NB4 (cell line): ENCODE results near the gene NDUFB10.

Experiments used
- DNase-seq: peaks from one replicate; pipeline ENCODE4 v3.0.0; 2010; ENCODE audit warnings: low read depth
- H3K4me3 ChIP-seq: one replicate; pipeline ENCODE4 v1.5.1; 2011; ENCODE audit warnings: mild to moderate bottlenecking, low read depth, low read length, moderate library complexity
- MYC ChIP-seq: IDR thresholded peaks from 2 replicates; pipeline ENCODE4 v1.6.1; 2011; ENCODE audit warnings: low read depth, low read length
- POLR2A ChIP-seq: IDR thresholded peaks from 2 replicates; pipeline ENCODE4 v1.6.1; 2011; ENCODE audit warnings: mild to moderate bottlenecking; ENCODE audit not compliant: insufficient read length; ENCODE audit errors: extremely low read depth
- TF ChIP-seq, protein P1 (sequence below): IDR thresholded peaks from 2 replicates; pipeline ENCODE4 v1.6.1; 2011; ENCODE audit warnings: low read depth, low read length
- TF ChIP-seq, protein P2 (sequence below): IDR thresholded peaks from one replicate; pipeline ENCODE4 v1.5.1; 2012; ENCODE audit warnings: low read depth, low read length

The NDUFB10 gene

DNA sequence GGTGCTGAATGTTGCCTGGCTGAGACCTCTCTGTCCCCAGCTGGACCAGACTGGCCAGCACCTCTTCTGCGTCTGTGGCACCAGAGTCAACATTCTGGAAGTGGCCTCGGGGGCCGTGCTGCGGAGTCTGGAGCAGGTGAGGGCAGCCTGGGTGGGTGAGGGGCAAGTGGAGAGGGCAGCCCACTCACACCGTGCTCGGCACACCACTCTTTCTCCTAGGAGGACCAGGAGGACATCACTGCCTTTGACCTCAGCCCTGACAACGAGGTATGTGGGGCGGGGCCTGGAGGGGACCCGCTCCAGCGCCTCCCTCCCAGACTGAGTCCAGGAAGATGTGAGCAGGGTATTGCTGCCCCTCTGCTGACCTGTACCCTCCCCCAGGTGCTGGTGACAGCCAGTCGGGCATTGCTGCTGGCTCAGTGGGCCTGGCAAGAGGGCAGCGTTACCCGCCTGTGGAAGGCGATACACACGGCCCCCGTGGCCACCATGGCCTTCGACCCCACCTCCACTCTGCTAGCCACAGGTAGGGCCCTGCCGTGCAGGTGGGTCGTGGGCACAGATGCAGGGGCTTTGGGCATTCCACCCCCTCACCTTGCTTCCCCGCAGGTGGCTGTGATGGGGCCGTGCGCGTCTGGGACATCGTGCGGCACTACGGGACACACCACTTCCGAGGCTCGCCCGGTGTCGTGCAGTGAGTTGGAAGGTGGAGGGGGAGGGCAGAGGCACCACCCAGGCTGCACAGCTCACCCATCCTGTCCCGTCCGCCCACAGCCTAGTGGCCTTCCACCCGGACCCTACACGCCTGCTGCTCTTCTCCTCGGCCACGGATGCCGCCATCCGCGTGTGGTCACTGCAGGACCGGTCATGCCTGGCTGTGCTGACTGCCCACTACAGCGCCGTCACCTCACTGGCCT is 15.1 kb downstream of the NDUFB10 start:
- no peak for DNase-seq
- H3K4me3 ChIP-seq = no peak overlapping the region
- TF ChIP-seq, protein P1, sequence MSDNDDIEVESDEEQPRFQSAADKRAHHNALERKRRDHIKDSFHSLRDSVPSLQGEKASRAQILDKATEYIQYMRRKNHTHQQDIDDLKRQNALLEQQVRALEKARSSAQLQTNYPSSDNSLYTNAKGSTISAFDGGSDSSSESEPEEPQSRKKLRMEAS = no peak
- TF ChIP-seq POLR2A (no peak), MYC (no peak)
- TF ChIP-seq, protein P2, sequence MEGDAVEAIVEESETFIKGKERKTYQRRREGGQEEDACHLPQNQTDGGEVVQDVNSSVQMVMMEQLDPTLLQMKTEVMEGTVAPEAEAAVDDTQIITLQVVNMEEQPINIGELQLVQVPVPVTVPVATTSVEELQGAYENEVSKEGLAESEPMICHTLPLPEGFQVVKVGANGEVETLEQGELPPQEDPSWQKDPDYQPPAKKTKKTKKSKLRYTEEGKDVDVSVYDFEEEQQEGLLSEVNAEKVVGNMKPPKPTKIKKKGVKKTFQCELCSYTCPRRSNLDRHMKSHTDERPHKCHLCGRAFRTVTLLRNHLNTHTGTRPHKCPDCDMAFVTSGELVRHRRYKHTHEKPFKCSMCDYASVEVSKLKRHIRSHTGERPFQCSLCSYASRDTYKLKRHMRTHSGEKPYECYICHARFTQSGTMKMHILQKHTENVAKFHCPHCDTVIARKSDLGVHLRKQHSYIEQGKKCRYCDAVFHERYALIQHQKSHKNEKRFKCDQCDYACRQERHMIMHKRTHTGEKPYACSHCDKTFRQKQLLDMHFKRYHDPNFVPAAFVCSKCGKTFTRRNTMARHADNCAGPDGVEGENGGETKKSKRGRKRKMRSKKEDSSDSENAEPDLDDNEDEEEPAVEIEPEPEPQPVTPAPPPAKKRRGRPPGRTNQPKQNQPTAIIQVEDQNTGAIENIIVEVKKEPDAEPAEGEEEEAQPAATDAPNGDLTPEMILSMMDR = no peak

DNA sequence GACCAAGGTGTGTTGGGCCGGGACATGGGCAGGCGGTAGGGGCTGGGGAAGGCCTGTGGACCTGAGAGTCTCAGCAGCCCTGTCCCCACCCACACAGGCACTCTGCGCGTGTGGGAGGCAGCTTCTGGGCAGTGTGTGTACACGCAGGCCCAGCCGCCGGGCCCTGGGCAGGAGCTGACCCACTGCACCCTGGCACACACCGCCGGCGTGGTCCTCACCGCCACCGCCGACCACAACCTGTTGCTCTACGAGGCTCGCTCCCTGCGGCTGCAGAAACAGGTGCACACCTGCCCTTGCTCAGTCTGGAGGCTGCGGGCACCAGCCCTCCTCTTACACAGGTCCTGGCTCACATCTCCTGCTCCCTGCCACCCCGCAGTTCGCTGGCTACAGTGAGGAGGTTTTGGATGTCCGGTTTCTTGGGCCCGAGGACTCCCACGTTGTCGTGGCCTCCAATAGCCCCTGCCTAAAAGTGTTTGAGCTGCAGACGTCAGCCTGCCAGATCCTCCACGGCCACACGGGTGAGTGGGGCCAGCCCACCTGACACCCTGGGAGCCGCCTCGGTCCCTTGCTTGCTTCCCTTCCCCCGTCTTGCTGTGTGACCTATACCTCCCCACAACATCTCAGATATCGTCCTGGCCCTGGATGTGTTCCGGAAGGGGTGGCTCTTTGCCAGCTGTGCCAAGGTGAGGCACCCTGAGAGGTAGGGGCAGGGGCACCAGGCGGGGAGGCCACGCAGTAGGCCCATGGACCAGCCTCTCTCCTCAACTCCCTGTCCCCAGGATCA is 16.3 kb downstream of the NDUFB10 start:
- TF ChIP-seq POLR2A (no peak), MYC (no peak)
- TF ChIP-seq, protein P1 = no peak
- TF ChIP-seq, protein P2 = no peak
- H3K4me3 ChIP-seq = no peak overlapping the region
- no peak for DNase-seq

DNA sequence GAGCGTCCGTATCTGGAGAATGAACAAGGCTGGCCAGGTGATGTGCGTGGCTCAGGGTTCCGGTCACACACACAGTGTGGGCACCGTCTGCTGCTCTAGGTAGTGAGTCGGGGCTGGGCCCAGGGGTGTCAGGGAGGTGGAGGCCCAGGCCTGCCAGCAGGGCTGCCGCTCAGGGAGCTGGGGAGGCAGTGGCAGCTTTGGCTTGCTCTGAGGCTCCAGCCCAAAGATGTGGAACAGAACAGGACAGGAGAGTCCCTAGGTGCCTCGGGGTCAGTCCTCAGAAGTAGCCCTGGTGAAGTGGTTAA is 16.8 kb downstream of the NDUFB10 start:
- TF ChIP-seq, protein P1 = no peak
- TF ChIP-seq MYC (no peak), POLR2A (no peak)
- TF ChIP-seq, protein P2 = no peak
- H3K4me3 ChIP-seq = no peak overlapping the region
- no peak for DNase-seq

DNA sequence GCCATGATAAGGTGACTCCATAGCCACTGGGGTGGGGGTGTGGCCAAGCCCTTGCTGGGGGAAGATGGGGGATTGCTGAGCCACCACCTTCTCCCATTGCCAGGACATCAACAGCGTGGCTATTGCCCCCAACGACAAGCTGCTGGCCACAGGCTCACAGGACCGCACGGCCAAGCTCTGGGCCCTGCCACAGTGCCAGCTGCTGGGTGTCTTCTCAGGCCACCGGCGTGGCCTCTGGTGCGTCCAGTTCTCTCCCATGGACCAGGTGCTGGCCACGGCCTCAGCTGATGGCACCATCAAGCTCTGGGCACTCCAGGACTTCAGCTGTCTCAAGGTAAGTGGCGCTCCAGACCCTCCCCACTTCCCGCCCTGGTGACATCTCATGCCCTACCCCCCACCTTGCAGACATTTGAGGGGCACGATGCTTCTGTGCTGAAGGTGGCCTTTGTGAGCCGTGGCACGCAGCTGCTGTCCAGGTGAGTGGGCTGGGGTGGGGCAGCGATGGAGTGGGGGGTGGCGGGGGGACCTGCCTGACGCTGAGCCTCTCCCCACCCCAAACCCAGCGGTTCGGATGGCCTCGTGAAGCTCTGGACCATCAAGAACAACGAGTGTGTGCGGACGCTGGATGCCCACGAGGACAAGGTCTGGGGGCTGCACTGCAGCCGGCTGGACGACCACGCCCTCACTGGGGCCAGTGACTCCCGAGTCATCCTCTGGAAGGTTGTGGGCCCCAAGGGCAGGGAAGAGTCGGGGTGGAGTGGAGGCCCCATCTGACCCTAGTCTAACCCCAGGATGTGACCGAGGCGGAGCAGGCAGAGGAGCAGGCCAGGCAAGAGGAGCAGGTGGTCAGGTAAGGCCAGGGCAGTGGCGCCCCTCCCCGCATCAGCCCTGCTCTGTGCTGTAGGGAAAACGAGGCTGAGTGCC is 17.9 kb downstream of the NDUFB10 start:
- no peak overlapping the region for H3K4me3 ChIP-seq
- DNase-seq = no peak
- TF ChIP-seq MYC (no peak), POLR2A (no peak)
- TF ChIP-seq, protein P2 = no peak
- TF ChIP-seq, protein P1 = no peak

DNA sequence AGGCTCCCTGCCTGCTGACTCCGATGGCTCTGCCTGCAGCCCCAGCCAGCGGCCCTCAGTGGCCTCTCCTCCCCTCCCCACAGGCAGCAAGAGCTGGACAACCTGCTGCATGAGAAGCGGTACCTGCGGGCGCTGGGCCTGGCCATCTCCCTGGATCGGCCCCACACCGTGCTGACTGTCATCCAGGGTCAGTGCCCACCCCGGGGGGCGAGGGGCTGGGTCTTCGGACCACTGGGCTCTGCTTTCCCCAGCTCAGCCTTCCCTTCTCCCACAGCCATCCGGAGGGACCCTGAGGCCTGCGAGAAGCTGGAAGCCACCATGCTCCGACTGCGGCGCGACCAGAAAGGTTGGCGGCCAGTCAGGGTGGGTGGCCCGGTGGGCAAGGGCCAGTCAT is 18.5 kb downstream of the NDUFB10 start:
- H3K4me3 ChIP-seq = no peak overlapping the region
- TF ChIP-seq POLR2A (no peak), MYC (no peak)
- TF ChIP-seq, protein P2 = no peak
- TF ChIP-seq, protein P1 = no peak
- no peak for DNase-seq
